HG03469 (cell line): Measurements from ENCODE around the gene NDUFA7.
"Not testable (repeated sequence)": the region's sequence is repeated elsewhere in the genome, so short reads cannot be mapped to it uniquely, and the experiment has no call there.

Source experiments
- ATAC-seq: cut with Tn5 transposase; IDR thresholded peaks from one replicate; pipeline ENCODE4 v1.9.1; 2021; ENCODE audit warnings: mild to moderate bottlenecking, moderate library complexity, moderate number of reproducible peaks; ENCODE audit not compliant: unreplicated experiment

Gene NDUFA7

GRCh38 chr19:8269724-8270123, 51.5 kb downstream of the NDUFA7 start:
- ATAC-seq, result no peak

- no peak for ATAC-seq
These were observed 55.3 kb downstream of the NDUFA7 start for GRCh38 chr19:8265872-8266271.

GRCh38 chr19:8264248-8264647, 56.9 kb downstream of the NDUFA7 start:
- not testable (repeated sequence) for ATAC-seq

- no peak for ATAC-seq
These were observed 58.7 kb downstream of the NDUFA7 start for GRCh38 chr19:8262431-8262830.

- ATAC-seq, result no peak
These were observed 59.3 kb downstream of the NDUFA7 start for GRCh38 chr19:8261881-8262280.

GRCh38 chr19:8261347-8261746, 59.8 kb downstream of the NDUFA7 start:
- ATAC-seq, result no peak
